GM18505 (cell line): Measurements from ENCODE around the gene CXCL12.

Experiments used
- ATAC-seq: cut with Tn5 transposase; IDR thresholded peaks from one replicate; pipeline ENCODE4 v1.9.1; 2021; ENCODE audit not compliant: unreplicated experiment
- POLR2A ChIP-seq: IDR thresholded peaks from 4 replicates; pipeline ENCODE4 v1.6.1; 2011; ENCODE audit warnings: borderline replicate concordance; ENCODE audit not compliant: insufficient read depth, insufficient read length; ENCODE audit errors: extremely low read depth

CXCL12 gene

GRCh38 chr10:44385026-44385695, at the start of gene CXCL12:
Gene CXCL12, minus strand, starts transcription at chr10:44385097. Its CDS starts 92 bp downstream, at chr10:44385005.
- no peak for ATAC-seq
- no peak for TF ChIP-seq POLR2A

- no peak for ATAC-seq
- TF ChIP-seq POLR2A, result no peak
Observed at GRCh38 chr10:44427479-44427878, 42.6 kb upstream of the CXCL12 start.

GRCh38 chr10:44427037-44427436, 42.1 kb upstream of the CXCL12 start:
- no peak for ATAC-seq
- TF ChIP-seq POLR2A, result no peak

- no peak for TF ChIP-seq POLR2A
- no peak for ATAC-seq
Observed at GRCh38 chr10:44426247-44427034, 41.5 kb upstream of the CXCL12 start.

- no peak for ATAC-seq
- TF ChIP-seq POLR2A, result no peak
Observed at GRCh38 chr10:44425466-44425865, 40.6 kb upstream of the CXCL12 start.

- no peak for TF ChIP-seq POLR2A
- no peak for ATAC-seq
Observed at GRCh38 chr10:44424957-44425356, 40.1 kb upstream of the CXCL12 start.

- no peak for TF ChIP-seq POLR2A
- ATAC-seq, result no peak
Observed at GRCh38 chr10:44424298-44424697, 39.4 kb upstream of the CXCL12 start.

- no peak for TF ChIP-seq POLR2A
- no peak for ATAC-seq
Observed at GRCh38 chr10:44422570-44423101, 37.7 kb upstream of the CXCL12 start.

- no peak for TF ChIP-seq POLR2A
- no peak for ATAC-seq
Observed at GRCh38 chr10:44422153-44422552, 37.3 kb upstream of the CXCL12 start.

GRCh38 chr10:44419790-44420549, 35.1 kb upstream of the CXCL12 start:
- ATAC-seq, result no peak
- no peak for TF ChIP-seq POLR2A

- no peak for ATAC-seq
Observed at GRCh38 chr10:44418637-44419036, 33.7 kb upstream of the CXCL12 start.

GRCh38 chr10:44417761-44418160, 32.9 kb upstream of the CXCL12 start:
- ATAC-seq, result no peak
- no peak for TF ChIP-seq POLR2A

More at GRCh38 chr10:44418637-44419036, 33.7 kb upstream of the CXCL12 start:
- TF ChIP-seq POLR2A, result no peak

- ATAC-seq, result no peak
- TF ChIP-seq POLR2A, result no peak
Observed at GRCh38 chr10:44416936-44417335, 32.0 kb upstream of the CXCL12 start.
